Measurements from ENCODE around the gene MNAT1.

DNA sequence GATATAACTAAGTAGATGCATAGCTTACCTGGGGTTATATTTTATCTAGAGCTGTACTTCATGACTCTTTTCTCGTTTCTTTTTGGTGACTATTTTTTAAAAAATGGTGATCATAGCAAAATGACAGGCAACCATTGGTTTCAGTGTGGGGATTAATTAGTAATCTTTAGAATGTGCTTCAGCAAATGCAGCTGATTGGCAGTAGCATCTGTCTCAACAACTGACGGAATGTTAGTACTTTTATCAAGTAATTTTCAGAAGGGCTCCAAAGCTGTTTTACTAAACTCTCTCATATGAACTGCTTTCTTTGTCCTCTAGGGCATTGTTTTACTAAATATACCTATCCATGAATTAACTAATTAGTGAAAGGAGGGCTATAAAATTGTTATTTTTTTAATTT lies 128.7 kb downstream of the MNAT1 start:
- TF ChIP-seq, protein P1, sequence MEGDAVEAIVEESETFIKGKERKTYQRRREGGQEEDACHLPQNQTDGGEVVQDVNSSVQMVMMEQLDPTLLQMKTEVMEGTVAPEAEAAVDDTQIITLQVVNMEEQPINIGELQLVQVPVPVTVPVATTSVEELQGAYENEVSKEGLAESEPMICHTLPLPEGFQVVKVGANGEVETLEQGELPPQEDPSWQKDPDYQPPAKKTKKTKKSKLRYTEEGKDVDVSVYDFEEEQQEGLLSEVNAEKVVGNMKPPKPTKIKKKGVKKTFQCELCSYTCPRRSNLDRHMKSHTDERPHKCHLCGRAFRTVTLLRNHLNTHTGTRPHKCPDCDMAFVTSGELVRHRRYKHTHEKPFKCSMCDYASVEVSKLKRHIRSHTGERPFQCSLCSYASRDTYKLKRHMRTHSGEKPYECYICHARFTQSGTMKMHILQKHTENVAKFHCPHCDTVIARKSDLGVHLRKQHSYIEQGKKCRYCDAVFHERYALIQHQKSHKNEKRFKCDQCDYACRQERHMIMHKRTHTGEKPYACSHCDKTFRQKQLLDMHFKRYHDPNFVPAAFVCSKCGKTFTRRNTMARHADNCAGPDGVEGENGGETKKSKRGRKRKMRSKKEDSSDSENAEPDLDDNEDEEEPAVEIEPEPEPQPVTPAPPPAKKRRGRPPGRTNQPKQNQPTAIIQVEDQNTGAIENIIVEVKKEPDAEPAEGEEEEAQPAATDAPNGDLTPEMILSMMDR (IDR thresholded peaks at IDR 0.05): no peak
- TF ChIP-seq POLR2A (IDR thresholded peaks at IDR 0.05): no peak

Data from testis (tissue), 2 donors.